GM18499 (cell line): Measurements from ENCODE around the gene PRKCA.

ENCODE experiments used
- ATAC-seq: cut with Tn5 transposase; IDR thresholded peaks from one replicate; pipeline ENCODE4 v1.9.1; 2021; ENCODE audit warnings: moderate number of reproducible peaks; ENCODE audit not compliant: insufficient read depth, unreplicated experiment

Gene PRKCA

DNA sequence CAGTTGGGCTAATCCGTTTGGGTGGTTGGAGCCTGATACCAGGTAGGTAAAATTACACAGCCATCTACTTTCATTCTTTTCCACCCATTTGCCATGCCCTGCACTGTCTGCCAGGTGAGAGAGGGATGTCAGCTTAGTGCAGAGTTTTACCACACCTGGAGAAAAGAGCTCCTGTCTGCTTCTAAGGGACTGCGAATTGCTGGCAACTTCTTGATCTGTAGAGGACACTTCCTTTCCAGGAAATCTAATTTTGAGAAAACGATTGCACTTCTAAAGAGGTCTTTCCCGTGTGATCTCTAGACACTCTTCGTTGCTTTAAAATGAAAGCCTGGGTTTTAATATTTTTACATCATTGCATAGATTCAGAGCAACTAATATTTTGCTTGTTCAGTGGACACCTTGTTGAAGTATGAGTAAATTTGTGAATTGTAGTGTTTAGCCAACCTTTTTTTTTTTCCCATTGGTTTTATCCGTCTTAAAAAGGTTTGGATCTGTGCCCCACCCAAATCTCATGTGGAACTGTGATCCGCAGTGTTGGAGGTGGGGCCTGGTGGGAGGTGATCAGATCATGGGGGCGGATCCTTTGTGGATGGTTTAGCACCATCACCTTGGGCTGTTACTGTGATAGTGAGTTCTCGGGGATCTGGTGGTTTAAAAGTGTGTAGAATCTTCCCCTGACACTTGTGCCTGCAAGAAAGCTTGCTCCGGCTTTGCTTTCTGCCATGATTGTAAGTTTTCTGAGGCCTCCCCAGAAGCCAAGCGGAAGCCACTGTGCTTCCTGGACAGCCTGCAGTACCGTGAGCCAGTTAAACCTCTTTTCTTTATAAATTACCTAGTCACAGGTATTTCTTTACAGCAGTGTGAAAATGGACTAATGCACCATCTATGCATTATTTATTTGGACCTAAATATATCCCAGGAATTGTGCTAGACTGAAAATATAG, 104.6 kb downstream of the PRKCA start:
- ATAC-seq = no peak

DNA sequence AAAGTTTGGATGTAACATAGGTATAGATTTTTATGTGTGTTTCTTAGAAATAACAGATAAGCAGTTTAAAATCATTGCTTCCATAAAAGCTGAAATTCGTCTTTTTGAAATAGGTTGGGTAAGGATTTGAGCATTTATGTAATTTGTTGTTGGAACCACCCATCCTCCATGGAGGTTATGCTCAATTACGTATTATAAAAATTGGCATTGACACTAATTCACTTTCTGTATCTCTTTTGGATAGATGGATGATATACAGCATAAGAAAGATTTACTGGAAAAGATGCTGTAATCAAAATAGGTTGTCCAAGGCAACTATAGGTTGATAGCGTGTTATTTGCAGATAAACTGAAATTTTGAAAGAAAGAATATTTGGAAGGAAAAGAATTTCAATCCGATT, 105.5 kb downstream of the PRKCA start:
- no peak for ATAC-seq

DNA sequence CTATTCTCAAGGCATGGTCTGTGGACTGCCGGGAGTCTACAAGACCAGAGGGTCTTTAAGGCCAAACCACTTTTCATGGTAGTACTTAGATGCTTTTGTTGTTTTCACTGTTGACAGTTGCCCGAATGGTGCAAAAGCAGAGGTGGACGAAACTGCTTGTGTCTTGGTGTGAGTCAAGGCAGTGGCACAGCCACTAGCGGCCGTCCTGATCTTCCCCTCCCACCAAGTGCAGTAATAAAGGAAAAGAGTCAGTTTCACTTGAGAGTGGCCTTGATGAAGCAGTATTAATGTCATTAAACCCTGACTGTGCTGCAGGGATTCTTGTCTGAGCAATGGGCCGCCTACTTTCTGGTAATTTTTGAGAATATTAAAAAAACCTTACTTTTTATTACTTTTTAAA, 109.1 kb downstream of the PRKCA start:
- ATAC-seq = no peak

DNA sequence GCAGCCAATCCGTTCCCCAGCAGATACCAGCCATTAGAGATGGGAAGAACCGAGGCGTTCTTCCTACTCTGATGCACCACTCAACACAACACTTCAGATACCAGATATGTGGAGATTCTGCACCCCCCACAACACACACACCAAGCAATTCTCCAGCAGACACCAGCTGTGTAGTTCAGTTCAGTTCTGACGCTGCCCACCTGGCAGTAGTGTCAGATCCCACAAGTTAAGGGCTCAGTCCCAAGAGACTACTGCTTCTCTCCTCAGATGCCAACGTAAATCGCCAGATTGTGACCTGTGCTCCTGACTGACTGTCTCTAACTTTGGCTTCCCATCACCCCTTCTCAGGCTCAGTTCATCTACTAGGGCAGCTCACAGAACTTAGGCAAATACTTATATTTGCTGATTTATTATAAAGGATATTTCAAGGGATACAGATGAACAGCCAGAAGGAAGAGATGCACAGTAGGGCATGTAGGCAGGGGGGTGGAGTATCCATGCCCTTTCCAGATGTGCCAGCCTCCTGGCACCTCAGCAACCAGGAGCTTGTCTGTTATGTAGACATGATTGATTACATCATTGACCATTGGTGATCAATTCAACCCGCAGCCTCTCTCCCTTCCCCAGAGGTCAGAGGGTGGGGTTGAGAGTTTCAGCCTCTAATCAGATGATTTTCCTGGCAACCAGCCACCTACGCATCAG, 110.6 kb downstream of the PRKCA start:
- ATAC-seq = no peak

DNA sequence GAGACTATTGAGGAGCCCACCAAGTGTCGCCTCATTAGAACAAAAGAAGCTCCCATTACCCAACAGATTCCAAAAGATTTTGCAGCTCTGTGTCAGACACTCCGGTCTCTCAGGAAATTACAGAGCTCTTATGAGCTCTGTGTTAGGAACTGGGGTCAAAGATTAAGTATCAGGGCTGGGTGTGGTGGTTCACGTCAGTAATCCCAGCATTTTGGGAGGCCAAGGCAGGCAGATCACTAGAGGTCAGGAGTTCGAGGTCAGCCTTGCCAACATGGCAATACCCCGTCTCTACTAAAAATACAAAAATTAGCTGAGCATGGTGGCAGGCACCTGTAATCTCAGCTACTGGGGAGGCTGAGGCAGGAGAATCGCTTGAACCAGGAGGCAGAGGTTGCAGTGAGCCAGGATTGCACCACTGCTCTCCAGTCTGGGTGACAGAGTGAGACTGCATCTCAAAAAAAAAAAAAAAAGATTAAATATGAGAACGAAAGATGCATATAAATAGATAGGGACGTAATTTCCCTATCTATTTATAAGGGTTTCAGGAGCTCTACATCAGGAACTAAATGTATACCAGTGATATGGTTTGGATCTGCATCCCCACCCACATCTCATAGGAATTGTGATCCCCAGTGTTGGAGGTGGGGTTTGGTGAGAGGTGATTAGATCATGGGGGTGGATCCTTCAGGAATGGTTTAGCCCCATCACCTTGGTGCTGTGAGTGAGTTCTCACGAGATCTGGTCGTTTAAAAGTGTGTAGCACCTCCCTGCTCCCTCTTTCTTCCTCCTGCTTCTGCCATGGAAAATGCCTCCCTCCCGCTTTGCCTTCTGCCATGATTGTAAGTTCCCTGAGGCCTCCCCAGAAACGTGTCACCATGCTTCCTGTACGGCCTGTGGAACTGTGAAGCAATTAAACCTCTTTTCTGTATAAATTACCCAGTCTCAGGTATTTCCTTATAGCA, 111.4 kb downstream of the PRKCA start:
- no peak for ATAC-seq

DNA sequence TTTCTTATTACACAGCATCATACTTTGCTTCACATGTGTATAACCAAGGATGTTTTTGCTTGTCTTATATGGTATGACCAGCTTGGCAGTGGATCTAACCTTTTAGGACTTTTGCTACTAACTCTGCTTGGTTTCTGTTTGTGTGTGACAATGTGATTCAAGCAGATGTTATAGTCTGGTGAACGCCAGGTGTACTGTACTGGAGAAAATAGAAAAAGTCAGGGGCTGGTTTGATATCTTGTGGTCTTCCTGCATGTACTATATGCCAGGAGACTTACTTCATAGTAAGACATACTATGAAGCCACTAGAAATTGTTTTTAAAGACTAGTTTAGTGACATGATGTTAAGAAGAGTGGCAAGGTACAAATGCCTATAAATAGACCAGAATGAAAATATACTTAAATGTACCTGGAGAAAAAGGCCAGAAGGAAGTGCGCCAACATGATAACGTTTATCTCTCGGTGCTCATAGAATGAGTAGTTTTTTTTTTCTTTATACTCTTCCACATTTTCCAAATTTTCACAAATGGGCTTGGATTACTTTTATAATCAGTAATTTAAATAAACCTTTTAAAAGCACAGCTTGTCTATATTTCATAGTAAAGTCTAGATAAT, 112.3 kb downstream of the PRKCA start:
- no peak for ATAC-seq

DNA sequence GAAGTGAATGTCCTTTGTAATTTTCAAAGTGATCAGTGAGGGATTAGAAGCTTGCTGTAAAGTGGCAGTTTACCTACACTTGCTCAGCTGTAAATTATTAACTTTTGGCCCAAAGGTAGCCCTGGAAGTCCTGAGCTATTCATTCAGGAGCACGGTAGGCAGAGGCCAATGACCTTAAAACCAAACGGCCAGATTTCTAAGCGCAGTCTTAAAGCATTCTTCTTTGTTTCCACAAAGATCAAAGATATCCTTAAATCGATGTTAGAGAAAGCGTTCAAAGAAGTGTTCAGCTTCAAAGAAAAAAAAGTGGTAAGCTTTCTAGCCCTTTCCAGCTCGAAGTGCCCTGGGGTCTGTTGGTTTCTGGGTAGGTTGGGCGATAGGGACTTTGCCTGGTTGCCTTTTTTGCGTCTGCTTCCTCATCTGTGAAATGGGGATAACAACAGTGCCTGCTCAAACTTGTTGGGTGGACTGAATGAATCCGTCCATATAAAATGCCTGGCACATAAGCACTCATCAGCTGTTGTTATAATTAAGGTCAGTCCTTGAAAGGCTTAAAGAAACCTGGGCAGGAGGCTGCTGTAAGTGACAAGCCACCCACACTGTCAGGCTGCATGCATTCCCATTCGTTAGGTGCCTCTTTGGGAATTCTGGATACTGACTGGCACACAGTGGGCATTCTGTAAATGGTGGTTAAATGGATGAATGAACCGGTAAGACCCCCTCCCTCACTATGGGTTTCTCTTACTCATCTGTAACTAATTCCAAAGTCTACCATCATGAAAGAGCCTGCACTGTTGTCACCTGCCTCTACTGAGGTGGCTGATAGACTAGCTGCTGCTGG, 113.2 kb downstream of the PRKCA start:
- no peak for ATAC-seq

DNA sequence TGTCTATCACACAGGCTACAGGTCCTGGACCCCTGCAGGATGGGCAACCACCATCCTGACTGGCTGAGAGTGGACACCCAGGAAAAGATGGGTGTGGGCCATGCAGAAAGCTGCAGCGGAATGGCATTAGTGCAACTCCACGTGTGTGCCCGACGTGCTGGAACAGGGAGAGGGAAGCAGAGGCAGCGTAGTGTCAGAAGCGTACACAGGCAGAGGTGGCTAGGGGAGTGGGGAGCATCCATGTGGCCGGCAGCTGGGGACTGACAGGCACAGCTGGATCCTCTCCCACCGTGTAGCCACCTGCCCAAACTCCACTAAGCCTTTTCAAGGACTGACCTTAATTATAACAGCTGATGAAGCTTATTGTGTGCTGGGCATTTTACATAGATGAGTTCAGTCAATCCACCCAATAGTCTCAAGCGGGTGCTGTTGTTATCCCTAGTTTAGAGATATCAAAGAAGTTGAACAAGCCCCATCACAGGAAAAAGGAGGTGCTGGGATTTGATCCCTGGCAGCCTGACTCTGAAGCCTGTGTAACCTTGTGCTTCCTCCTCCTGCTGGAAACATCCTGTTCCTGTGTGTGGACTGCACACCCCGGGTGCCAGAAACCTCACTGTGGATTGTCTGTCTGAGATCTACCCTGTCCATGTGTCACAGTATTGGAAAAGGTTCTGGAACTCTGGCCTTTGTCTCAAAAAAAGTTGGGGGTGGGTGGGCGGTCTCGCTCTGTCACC, 114.0 kb downstream of the PRKCA start:
- ATAC-seq = no peak

DNA sequence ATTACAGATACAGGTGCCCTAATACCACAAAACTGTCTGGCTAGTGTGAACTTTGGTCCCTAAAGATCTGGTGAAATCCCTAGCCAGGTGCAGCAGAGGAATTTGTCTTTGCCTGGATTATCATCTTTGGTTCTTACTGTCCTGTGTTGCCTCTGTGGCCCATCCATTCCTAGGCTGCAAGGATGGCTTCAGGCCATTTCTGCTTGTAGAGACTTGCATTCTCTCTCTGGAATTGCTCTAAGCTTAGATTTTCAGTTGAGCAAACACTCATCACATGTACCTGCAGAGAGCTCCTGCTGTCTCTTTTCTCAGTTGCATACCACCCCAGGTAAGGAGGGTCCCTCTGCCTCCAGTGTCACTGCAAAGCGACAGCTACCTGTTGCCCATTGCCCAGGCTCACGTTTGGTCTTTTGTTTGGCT, 114.9 kb downstream of the PRKCA start:
- no peak for ATAC-seq

DNA sequence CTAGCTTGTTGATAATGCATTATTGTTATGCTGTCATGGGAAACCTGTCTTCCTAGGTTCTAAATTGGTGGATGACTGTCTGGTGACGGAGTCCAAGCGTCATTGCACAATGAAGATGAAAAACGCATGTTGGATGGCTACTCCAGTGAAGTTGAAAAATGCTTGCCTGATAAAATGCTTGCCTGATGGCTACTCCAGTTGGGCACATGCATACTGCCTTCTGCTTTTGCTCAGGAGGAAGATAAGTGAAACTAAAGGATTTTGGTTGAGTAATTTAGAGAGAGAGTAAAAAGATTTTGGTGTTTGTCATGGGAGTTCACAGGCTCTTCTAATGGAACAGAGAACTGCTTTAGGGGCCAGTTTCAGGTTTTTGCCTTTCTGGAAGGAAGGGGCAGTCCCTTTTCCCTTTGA, 118.6 kb downstream of the PRKCA start:
- no peak for ATAC-seq

DNA sequence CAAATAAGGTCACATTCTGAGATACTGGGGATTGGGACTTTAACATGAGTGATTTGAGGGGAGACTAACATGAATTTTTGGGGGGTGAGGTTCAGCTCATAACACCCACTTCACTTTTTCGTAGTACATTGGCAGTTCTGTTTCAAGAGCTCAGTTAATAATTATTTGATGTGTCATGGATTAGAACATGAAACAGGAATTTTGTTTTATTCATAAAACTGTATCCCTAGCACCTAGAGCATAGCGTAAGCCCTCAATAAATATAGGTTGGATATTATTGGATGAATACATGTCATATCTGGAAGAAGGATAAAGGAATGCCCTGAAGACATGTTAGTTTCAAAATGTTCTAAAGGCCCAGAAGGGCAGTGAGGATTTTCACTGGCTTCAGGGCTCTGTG, 119.8 kb downstream of the PRKCA start:
- ATAC-seq = no peak

DNA sequence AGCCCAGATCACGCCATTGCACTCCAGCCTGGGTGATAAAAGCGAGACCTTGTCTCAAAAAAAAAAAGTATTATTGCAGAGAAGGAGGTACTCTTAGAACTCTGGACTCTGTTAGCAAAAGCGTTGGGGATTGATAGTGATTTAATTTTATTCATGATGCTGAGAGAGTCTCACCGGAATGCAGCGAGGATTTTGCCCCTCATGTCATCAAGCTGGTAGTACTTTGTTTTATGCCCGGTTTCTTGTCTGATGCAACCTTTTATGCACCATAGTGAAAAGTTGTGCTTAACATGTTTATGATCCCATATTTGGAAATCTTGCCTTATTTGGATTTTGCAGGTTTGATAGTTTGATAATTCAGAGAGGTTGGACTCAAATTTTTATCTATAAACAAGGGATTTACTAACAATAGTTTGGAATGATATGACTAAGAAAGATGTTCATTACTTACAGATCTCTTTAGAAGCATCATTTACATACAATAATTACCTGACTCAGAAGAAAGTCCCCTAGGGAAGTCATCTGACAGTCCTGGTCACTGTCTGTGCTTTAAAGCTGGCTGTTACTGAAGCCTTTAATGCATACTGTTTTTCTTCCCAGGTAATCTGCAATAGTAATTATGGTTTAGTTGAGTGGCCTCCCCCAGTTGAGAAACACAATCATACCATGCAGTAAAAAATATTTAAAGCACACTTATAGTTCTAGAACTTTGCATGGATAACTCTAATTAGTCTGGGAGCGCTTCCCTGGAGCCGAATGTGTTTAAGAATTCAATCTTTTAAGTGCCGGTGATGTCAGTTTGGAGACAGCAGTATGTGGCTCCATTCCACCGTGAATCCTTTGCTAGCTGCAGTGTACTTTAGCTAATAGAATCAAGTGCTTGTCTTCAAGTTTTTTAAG, 120.9 kb downstream of the PRKCA start:
- ATAC-seq = no peak

DNA sequence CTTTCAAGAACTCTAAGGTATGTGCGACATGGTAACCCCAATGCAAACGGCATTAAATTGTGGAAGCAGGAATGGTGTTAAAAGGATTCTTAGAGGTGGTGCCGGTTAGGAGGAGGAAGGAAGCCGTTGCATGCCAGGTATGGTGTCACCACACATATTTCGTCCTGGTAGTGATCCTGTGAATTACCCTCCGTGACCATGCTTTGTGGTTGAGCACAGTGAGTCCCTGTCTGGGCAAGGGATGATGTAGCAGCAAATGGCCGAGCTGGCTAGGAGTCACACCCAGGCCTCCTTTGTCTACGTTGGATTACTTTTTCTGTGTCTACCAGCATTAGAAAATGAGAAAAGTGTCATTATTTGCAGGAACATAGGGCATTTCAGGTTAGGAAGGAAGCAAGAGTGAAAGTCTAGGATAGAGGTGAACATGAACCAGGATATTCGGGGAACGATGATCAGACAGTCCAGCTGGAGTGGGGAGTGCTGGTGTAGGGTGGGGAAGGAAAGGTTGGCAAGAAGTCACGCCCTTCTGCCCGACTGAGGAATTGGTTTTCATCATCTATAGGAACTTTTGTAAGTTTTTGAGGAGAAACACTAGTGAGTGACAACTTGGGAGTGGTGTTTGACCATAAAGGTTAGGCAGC, 123.5 kb downstream of the PRKCA start:
- ATAC-seq = no peak

DNA sequence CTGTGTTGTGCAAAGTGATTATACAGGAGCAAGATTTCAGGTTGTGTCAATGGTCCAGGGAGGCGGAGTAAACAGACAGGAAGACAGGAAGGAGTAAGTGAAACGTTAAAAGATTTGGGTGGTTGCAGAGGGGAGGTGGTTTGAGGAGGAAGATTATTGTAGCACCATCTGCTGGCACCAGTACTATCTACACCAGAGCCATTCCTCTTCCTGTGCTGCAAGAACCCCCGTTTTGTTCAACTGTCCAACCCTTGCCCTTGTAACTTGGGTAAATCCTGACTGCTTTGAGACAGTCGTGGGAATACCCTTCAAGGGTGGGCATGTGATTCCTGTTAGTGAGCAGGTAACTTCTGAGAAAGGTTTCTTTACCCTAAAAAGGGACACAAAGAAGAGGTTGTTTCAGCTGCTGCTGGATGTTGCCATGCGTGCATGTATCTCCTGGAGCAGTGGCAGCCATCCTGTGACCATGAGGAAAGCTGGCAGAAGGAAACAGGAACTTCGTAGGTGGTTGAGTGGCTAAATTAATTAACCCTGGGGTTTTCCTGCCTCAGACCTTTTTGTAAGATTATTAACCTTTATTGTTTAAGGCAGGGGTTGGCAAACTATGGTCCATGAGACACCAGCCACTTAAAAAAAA, 124.1 kb downstream of the PRKCA start:
- no peak for ATAC-seq

DNA sequence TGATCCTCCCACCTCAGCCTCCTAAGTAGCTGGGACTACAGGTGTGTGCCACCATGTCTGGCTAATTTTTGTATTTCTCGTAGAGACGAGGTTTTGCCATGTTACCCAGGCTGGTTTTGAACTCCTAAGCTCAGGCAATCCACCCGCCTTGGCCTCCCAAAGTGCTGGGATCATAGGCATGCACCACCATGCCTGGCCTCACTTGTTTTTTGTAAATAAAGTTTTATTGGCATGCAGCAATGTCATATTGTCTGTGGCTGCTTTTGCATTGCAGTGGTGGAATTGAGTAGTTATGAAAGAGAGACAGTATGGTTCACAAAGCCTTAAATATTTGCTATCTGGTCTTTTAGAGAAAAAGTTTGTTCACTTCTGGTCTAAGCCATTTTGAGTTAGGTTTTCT, 124.7 kb downstream of the PRKCA start:
- ATAC-seq = no peak

DNA sequence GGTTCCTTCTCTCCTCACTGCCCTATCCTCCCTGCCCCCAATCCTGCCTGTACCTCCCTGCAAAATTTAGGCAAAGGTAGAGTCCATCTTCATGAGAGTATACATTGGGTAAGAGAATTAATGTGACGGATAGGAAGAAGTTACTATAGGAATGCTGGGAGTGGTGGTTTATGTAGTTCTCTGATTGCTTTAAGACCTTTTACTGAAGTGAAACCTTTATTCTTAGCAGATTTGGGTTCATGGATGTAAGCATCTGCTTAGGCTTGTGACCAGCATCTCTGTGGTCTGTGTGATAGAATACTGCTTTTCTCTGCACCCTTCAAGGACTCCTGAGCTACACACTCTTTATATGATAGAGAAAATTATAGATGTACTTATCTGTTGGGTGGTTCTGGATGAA, 127.3 kb downstream of the PRKCA start:
- no peak for ATAC-seq
